Activated CD4-positive, CD25-positive, alpha-beta regulatory T cell treated with anti-CD3 and anti-CD28 coated beads, Interleukin-2, amount 50 U/mL, for 72 hours (primary cell): ENCODE data around the gene PRKCE.

ENCODE experiments used
- DNase-seq: peaks from one replicate; pipeline ENCODE4 v3.0.0; 2021

PRKCE gene

GRCh38 chr2:45919160-45919650 is 267.7 kb downstream of the PRKCE start:
- no peak for DNase-seq

- no peak for DNase-seq
Measured at GRCh38 chr2:45919711-45920111, 268.2 kb downstream of the PRKCE start.

GRCh38 chr2:45921921-45922320 is 270.4 kb downstream of the PRKCE start:
- DNase-seq = no peak

GRCh38 chr2:45922577-45922988 is 271.1 kb downstream of the PRKCE start:
- DNase-seq = no peak

GRCh38 chr2:45923701-45924100 is 272.2 kb downstream of the PRKCE start:
- DNase-seq = no peak

GRCh38 chr2:45925026-45925425 is 273.6 kb downstream of the PRKCE start:
- no peak for DNase-seq

GRCh38 chr2:45925636-45926366 is 274.3 kb downstream of the PRKCE start:
- no peak for DNase-seq

GRCh38 chr2:45928946-45929345 is 277.5 kb downstream of the PRKCE start:
- DNase-seq = no peak

GRCh38 chr2:45929674-45930395 is 278.4 kb downstream of the PRKCE start:
- no peak for DNase-seq

- DNase-seq = no peak
Measured at GRCh38 chr2:45930396-45930792, 278.9 kb downstream of the PRKCE start.

- DNase-seq = no peak
Measured at GRCh38 chr2:45932278-45932975, 281.0 kb downstream of the PRKCE start.

- peak; percentile 30 for DNase-seq
Measured at GRCh38 chr2:45935791-45936622, 284.5 kb downstream of the PRKCE start.

GRCh38 chr2:45936623-45936979 is 285.1 kb downstream of the PRKCE start:
- no peak for DNase-seq

- DNase-seq = no peak
Measured at GRCh38 chr2:45937990-45938389, 286.5 kb downstream of the PRKCE start.

- DNase-seq = no peak
Measured at GRCh38 chr2:45938649-45939511, 287.4 kb downstream of the PRKCE start.

GRCh38 chr2:45941531-45942236 is 290.2 kb downstream of the PRKCE start:
- no peak for DNase-seq

GRCh38 chr2:45942237-45942738 is 290.8 kb downstream of the PRKCE start:
- DNase-seq = no peak

- no peak for DNase-seq
Measured at GRCh38 chr2:45943219-45944044, 292.0 kb downstream of the PRKCE start.

GRCh38 chr2:45944074-45944473 is 292.6 kb downstream of the PRKCE start:
- no peak for DNase-seq

- no peak for DNase-seq
Measured at GRCh38 chr2:45945302-45945717, 293.8 kb downstream of the PRKCE start.
